DND-41 (cell line): ENCODE measurements around the gene LACC1.

Experiments used
- EZH2 ChIP-seq: IDR thresholded peaks from 3 replicates; pipeline ENCODE4 v1.6.1; 2012; ENCODE audit warnings: borderline replicate concordance, low read depth, mild to moderate bottlenecking, moderate library complexity, low read length, inconsistent platforms; ENCODE audit not compliant: severe bottlenecking
- TF ChIP-seq, protein P1 (sequence below): IDR thresholded peaks from 2 replicates; pipeline ENCODE4 v1.5.1; 2012; ENCODE audit warnings: borderline replicate concordance, low read length, moderate library complexity, mild to moderate bottlenecking; ENCODE audit not compliant: poor library complexity, severe bottlenecking; ENCODE audit errors: extremely low read depth

DNA sequence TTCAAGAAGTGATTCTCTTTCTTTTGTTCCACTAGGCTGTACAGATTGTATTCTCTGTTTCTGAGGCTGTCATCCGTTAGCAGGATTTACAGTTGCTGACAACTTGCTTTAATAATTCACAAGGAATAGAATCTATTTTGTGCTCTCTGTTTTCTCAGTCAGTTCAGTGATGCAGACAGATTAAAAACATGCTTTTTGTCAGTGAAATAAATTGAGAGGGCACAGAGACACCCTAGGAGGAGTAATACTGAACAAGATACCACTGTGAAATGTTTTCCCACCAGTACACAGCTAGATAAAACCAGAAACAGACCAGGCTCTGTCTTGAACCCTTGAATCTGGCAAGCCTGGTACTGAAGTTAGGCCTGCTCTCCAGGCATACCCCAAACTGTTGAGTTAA, 58.7 kb downstream of the LACC1 start:
- TF ChIP-seq EZH2: no peak
- TF ChIP-seq, protein P1, sequence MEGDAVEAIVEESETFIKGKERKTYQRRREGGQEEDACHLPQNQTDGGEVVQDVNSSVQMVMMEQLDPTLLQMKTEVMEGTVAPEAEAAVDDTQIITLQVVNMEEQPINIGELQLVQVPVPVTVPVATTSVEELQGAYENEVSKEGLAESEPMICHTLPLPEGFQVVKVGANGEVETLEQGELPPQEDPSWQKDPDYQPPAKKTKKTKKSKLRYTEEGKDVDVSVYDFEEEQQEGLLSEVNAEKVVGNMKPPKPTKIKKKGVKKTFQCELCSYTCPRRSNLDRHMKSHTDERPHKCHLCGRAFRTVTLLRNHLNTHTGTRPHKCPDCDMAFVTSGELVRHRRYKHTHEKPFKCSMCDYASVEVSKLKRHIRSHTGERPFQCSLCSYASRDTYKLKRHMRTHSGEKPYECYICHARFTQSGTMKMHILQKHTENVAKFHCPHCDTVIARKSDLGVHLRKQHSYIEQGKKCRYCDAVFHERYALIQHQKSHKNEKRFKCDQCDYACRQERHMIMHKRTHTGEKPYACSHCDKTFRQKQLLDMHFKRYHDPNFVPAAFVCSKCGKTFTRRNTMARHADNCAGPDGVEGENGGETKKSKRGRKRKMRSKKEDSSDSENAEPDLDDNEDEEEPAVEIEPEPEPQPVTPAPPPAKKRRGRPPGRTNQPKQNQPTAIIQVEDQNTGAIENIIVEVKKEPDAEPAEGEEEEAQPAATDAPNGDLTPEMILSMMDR: no peak
